ENCODE results near the gene TMEM143. TPM values are rescaled to one million over a fixed set of nuclear protein-coding genes. Genes with fewer than 3 reads are reported as not detected.
"Not testable (repeated sequence)": the region's sequence is repeated elsewhere in the genome, so short reads cannot be mapped to it uniquely, and the experiment has no call there.

The TMEM143 gene
- total RNA-seq, 1 donor from 2014 or later, result 11.1 TPM

GRCh38 chr19:48392860-48393558, 29.3 kb upstream of the TMEM143 start:
- no peak for ATAC-seq
- Histone ChIP-seq H3K36me3 (peaks cover 14% of the 10 kb centered on the region), H3K4me1 (peaks cover 11% of the 10 kb centered on the region), H3K27me3 (ENCODE audit: low read depth) (peaks cover 54% of the 10 kb centered on the region), H3K9me3 (no peaks in the 10 kb centered on the region), H3K4me3 (no peak overlapping the region), H3K27ac (no peak overlapping the region)
- no peak for DNase-seq
- no peak for TF ChIP-seq CTCF (IDR thresholded peaks at IDR 0.05)
- intact Hi-C loops (cut with DNase I), result no loop called here

GRCh38 chr19:48392006-48392344, 28.2 kb upstream of the TMEM143 start:
- ATAC-seq; intact Hi-C loops (cut with DNase I); H3K9me3 ChIP-seq; H3K4me1 ChIP-seq; H3K27ac ChIP-seq; DNase-seq; H3K4me3 ChIP-seq: not testable (repeated sequence)
- peaks cover 48% of the 10 kb centered on the region for H3K27me3 ChIP-seq (ENCODE audit: low read depth)
- H3K36me3 ChIP-seq, result peaks cover 25% of the 10 kb centered on the region

- Histone ChIP-seq H3K27ac (peak within 1 kb of the TSS; percentile 91), H3K9me3 (no peaks in the 10 kb centered on the region), H3K36me3 (peaks cover 31% of the 10 kb centered on the region), H3K4me3 (peak within 1 kb of the TSS; percentile 97), H3K27me3 (ENCODE audit: low read depth) (peaks cover 42% of the 10 kb centered on the region), H3K4me1 (peaks cover 4% of the 10 kb centered on the region)
- DNase-seq (peak; percentile 76), ATAC-seq (peak; percentile 95 to 96)
- intact Hi-C loops (cut with DNase I), result no loop called here
- TF ChIP-seq CTCF (IDR thresholded peaks at IDR 0.05), result peak; percentile 89
Observed at GRCh38 chr19:48391100-48392005, 27.6 kb upstream of the TMEM143 start, which contains the start of gene KDELR1. KDELR1 (minus strand) TSS chr19:48391551; CDS start chr19:48391358, 193 bp downstream.

- intact Hi-C loops (cut with DNase I), result no loop called here
- H3K4me1 ChIP-seq, result peaks cover 4% of the 10 kb centered on the region
- DNase-seq (peak; percentile 77), ATAC-seq (peak; percentile 87 to 91)
- no peaks in the 10 kb centered on the region for H3K9me3 ChIP-seq
- H3K27ac ChIP-seq, result peak overlapping the region; percentile 91
- H3K27me3 ChIP-seq (ENCODE audit: low read depth), result peaks cover 33% of the 10 kb centered on the region
- peaks cover 40% of the 10 kb centered on the region for H3K36me3 ChIP-seq
- TF ChIP-seq CTCF (IDR thresholded peaks at IDR 0.05), result peak; percentile 65
- peak overlapping the region; percentile 97 for H3K4me3 ChIP-seq
Observed at GRCh38 chr19:48390188-48391099, 26.7 kb upstream of the TMEM143 start.

- Histone ChIP-seq H3K36me3 (peaks cover 75% of the 10 kb centered on the region), H3K27ac (no peak overlapping the region), H3K27me3 (ENCODE audit: low read depth) (no peaks in the 10 kb centered on the region), H3K4me3 (no peak overlapping the region), H3K4me1 (no peaks in the 10 kb centered on the region), H3K9me3 (no peaks in the 10 kb centered on the region)
- TF ChIP-seq CTCF (IDR thresholded peaks at IDR 0.05), result no peak
- intact Hi-C loops (cut with DNase I), result no loop called here
- ATAC-seq (no peak), DNase-seq (no peak)
Observed at GRCh38 chr19:48386981-48387380, 23.2 kb upstream of the TMEM143 start.
